Activated naive CD4-positive, alpha-beta T cell treated with anti-CD3 and anti-CD28 coated beads, Interleukin-2, amount 50 U/mL, for 72 hours (primary cell): ENCODE results near the gene TENM4. TPM values are rescaled to one million over a fixed set of nuclear protein-coding genes. Genes with fewer than 3 reads are reported as not detected.

ENCODE experiments used
- ATAC-seq, 2 donors: fragments of 150-1000 bp; cut with Tn5 transposase; 2 replicates each; pipeline ENCODE4 v1.10.0; 2021; ENCODE audit warnings: mild to moderate bottlenecking in 2 of 2, moderate library complexity in 2 of 2
- DNase-seq, 2 donors: peaks; one replicate each; pipeline ENCODE4 v3.0.0; 2021 to 2022; ENCODE audit warnings: low spot score in 2 of 2
- H3K27ac Mint-ChIP-seq, 2 donors: one replicate each; pipeline ENCODE4 v1.8.0; 2022; ENCODE audit warnings: mild to moderate bottlenecking in 2 of 2, mixed read lengths in 2 of 2
- H3K36me3 Mint-ChIP-seq, 2 donors: one replicate each; pipeline ENCODE4 v1.8.0; 2022; ENCODE audit warnings: mixed read lengths in 2 of 2
- H3K9me3 Mint-ChIP-seq, 2 donors: one replicate each; pipeline ENCODE4 v1.8.0; 2022; ENCODE audit warnings: mixed read lengths in 2 of 2
- total RNA-seq, 2 donors: library from RNA; stranded (reverse); gene quantifications; one replicate each; pipeline ENCODE4 v1.2.3, GENCODE V29; 2022

The TENM4 gene
- total RNA-seq, 2 donors from 2014 or later = not detected

DNA sequence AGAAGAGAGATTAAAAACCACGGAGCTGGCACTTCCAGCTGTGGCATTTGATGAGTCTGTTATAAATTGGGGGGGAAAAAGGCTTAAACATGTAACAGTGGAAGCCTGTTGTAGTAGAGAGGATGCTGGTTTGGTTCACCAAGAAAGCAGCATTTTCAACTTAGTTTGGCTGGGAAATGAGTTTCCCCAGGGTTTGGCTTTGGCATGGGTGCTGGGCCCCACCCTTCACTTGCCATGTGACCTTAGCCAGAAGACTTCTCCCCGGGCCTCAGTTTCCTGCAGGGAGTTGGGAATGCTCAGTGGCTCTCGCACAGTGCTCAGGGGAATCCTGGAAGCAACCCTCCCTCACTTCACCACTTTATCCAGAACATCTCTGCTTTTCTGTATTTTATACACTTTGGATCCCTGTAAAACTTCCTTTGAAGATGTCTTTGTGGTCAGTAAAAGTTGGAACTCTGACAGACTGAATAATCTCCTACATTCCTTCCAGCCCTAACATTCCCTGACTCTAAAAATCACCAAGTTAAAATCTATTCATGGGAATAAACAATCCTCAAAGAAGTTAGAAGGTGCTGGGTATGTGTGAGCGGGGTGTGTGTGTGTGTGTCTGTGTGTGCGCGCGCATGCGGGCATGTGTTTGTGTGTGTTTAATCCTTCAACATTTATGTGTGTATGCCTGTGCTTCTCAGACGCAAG lies 166.0 kb downstream of the TENM4 start:
- H3K36me3 Mint-ChIP-seq = no peaks in the 10 kb centered on the region
- no peak for ATAC-seq

DNA sequence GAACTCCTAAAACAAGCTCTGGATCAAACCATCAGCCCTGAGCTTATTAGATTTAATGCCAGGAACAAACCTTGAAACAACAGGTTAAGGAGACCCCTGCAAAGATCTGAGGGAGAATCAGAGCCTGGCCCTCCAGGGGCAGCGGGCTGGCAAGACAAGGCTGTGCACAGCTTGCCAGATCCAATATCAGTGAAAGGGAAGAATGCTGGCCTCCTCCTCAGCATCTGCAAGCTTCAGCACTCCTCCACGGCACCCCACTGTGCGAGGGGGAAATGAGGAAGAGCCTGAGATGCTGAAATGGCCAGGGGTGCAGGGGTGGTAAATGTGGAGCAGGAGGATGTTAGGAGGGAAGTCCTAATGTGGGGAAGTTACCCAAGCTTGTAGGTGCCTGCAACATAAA lies 167.0 kb downstream of the TENM4 start:
- no peaks in the 10 kb centered on the region for H3K9me3 Mint-ChIP-seq
- DNase-seq = no peak
- no peak for ATAC-seq
- H3K27ac Mint-ChIP-seq = no peak overlapping the region
- no peaks in the 10 kb centered on the region for H3K36me3 Mint-ChIP-seq

More for the DNA sequence above, 166.0 kb downstream of the TENM4 start:
- DNase-seq = no peak
- no peak overlapping the region for H3K27ac Mint-ChIP-seq
- H3K9me3 Mint-ChIP-seq = no peaks in the 10 kb centered on the region

DNA sequence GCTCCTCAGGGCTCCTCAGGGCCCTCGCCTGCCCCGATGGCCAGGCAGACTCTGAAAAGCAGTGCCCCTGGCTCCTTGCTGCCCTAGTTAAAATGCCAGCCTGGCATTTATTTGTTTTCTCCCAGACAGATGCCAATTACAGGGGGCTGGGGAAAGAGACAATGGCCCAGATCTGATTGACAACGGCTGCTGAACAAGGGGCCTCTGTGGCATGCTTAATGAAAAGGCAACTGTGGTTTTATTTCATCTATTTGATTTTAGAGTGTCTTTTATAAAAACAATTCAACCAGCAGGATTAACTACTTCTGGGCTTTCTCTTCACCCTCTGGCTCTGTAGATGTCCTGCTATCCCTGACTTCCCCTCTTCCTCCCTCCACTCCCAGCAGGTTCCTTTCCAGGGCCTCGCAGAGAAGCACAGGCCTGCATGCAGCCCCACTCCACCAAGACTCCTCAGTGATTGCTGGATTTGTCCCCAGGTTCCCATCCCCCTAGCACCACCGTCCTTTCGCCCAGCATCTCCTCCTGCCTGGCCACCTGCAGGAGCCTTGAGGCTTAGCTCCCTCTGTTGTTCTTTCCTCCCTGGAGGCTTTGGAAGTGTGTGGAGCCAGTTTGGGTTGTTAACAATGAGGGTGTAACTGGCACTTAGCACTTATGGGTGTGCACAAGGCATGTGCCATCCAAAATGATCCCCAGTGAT lies 171.1 kb downstream of the TENM4 start:
- no peak for DNase-seq
- H3K36me3 Mint-ChIP-seq = no peaks in the 10 kb centered on the region
- no peak overlapping the region for H3K27ac Mint-ChIP-seq
- H3K9me3 Mint-ChIP-seq = no peaks in the 10 kb centered on the region
- ATAC-seq = no peak

DNA sequence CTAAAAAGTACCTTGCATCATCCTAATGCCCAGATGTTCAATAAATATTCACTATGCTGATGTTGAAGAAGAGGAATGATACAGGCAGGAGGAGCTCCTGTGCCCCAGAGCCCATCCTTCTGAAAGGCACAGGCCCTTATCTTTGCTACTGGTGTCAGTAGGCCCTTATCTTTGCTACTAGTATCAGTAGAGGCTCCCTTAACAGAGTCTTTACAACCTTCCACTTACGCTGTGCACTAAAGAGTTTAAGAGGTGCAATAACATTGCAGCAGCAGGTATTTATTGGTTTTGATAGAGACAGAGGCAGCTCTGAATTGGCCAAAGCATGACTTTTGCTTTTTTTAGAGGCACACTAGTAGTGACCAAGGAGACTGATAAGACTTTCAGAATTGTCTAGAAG lies 174.4 kb downstream of the TENM4 start:
- DNase-seq = no peak
- H3K27ac Mint-ChIP-seq = no peak overlapping the region
- no peaks in the 10 kb centered on the region for H3K36me3 Mint-ChIP-seq
- H3K9me3 Mint-ChIP-seq = no peaks in the 10 kb centered on the region
- no peak for ATAC-seq

DNA sequence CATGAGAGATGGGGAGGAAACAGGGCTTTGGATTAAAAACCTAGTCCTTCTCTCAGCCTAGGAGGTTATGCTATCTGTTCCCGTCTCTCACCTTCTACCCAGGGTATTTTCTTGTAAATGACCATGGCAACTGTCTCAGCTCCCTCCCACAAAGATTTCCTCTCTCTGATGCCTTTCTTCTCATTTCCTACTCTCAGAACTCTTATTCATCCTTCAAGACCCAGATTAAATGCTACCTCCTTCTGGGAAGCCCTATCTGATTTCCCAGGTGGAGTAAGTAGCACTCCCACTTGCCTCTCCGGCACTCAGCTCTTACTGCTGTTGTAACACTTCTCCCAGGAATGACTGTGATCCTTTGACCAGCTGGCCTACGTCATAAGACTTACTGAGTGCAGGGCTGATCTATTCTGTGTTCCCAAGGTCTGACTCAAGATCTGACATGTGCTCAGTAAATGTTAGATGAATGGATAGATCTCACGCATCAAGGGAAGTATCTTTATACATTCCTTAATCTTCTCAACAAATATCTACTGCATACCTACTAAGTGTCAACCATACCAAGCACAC lies 175.0 kb downstream of the TENM4 start:
- ATAC-seq = no peak
- no peak overlapping the region for H3K27ac Mint-ChIP-seq

DNA sequence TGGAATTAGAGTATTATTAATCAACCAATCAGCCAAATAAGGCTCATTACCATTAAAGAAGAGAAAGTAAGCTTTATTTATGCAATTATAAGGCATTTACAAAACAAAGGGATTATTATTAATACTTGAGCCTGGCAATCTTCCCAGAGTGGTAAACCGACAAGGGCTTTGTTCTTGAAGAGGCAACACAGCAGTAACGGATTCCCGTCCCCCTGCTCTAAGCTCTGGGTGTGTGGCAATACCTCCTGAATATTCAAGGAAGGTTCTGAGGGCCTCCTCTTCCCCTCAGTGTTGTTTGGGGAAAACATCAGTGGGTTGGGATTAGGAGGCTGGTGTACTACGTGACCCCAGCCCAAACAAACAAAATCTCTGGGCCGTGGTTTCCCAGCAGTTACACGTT lies 176.5 kb downstream of the TENM4 start:
- Mint-ChIP-seq H3K36me3 (no peaks in the 10 kb centered on the region), H3K27ac (no peak overlapping the region), H3K9me3 (peaks cover 4 to 5% of the 10 kb centered on the region in 2 donors)
- ATAC-seq = no peak
- no peak for DNase-seq

More for the DNA sequence above, 175.0 kb downstream of the TENM4 start:
- DNase-seq = no peak
- Mint-ChIP-seq H3K9me3 (no peaks in the 10 kb centered on the region), H3K36me3 (no peaks in the 10 kb centered on the region)

DNA sequence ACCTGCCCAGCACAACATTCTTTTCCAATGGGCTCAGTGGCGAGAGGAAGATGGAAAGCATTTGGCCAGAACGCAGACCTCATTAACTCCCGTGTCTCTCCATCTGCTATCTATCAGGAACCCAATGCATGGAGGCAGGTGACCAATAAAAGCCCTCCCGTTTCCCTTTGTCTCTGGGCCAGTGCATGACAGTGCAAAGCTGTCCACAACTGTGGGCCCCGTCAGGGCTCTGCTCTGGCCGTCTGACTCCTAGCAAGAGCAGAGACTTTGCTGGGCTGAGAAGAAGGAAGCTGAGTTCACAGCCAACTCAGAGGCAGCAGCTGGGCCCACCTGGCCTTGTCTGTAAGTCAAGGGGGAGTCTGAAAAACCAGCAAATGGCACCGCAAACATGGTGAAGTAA lies 177.8 kb downstream of the TENM4 start:
- H3K9me3 Mint-ChIP-seq = peaks cover 6 to 8% of the 10 kb centered on the region in 2 donors
- no peak overlapping the region for H3K27ac Mint-ChIP-seq
- DNase-seq (no peak), ATAC-seq (no peak)
- H3K36me3 Mint-ChIP-seq = no peaks in the 10 kb centered on the region

DNA sequence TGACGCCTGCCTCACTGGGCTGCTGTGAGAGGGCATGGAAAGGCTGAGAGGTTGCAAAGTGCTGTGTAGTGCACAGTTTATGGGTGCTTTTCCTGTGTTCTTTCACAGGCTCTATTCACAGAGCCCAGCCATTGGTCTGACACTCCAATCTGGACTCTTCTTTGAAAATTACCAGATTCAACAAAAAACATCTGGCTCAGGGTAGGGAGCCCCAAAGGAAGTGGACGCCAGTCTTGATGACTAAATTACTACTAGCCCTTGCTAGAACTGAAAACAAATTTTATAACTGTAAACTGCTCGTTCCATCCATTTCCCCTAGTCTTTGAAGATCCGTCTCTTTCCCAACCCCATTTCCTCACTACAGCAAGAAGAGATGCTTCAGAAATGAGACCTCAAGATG lies 178.6 kb downstream of the TENM4 start:
- Mint-ChIP-seq H3K9me3 (peaks cover 6 to 8% of the 10 kb centered on the region in 2 donors), H3K36me3 (no peaks in the 10 kb centered on the region), H3K27ac (no peak overlapping the region)
- ATAC-seq (no peak), DNase-seq (no peak)

DNA sequence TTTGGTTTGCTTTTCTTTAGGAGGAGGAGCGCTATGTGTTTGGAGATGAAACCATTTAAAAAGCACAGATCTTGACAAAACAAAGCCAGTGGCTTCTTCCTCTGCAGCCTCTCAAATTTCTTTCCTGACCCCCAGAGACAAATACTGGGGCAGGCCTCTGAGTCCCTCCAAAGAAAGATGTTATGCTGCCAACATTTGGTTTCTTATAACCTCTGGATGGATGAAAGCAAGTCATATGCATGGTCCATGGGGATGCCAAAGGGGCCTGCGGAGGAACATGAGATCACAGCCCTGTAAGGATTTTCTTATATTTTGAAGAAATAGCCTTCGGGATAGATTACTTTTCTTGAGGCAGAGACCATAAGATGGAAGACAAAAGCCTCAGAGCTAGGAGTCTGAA lies 179.1 kb downstream of the TENM4 start:
- Mint-ChIP-seq H3K9me3 (peaks cover 6 to 8% of the 10 kb centered on the region in 2 donors), H3K27ac (no peak overlapping the region), H3K36me3 (no peaks in the 10 kb centered on the region)
- DNase-seq (no peak), ATAC-seq (no peak)

DNA sequence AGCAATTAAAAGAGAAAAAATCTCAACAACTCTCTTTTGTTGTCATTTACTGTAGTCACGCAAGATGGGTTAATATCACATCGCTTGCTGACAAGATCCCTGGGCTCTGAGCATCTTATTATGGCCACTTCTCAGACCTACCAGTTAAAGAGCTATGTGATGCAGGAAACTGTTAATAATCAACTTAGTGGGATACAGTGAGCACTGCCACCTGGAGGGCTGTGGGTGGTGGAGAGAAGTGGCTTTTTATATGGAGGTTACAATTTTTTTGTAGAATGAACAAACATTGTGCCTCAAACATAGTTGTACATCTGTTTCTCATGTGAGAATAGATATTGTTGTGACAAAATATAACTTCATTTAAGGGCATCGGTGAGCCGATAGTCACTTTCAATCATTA lies 181.0 kb downstream of the TENM4 start:
- DNase-seq = no peak
- Mint-ChIP-seq H3K9me3 (peaks cover 6 to 8% of the 10 kb centered on the region in 2 donors), H3K36me3 (no peaks in the 10 kb centered on the region), H3K27ac (no peak overlapping the region)
- no peak for ATAC-seq

DNA sequence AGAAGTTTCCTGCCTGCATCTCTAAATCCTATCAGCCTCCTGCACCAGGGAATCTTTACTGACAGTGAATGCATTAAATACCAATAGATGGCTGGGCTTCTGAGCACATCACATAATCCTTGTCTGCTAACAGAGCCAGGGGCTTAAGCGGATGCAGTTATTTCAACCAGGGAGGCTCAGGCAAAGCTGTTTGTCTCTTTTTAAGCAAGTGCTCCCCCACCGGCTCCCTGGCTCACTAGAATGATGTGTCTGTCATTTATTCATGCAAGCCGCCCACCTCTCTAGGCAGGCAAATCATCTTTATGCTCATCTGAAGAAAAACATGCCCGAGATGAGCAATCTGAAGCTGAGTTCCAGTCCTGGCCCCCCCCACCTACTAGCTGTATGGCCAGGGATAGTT lies 182.3 kb downstream of the TENM4 start:
- DNase-seq (no peak), ATAC-seq (no peak)
- no peak overlapping the region for H3K27ac Mint-ChIP-seq
- no peaks in the 10 kb centered on the region for H3K36me3 Mint-ChIP-seq
- H3K9me3 Mint-ChIP-seq = peaks cover 6 to 8% of the 10 kb centered on the region in 2 donors

DNA sequence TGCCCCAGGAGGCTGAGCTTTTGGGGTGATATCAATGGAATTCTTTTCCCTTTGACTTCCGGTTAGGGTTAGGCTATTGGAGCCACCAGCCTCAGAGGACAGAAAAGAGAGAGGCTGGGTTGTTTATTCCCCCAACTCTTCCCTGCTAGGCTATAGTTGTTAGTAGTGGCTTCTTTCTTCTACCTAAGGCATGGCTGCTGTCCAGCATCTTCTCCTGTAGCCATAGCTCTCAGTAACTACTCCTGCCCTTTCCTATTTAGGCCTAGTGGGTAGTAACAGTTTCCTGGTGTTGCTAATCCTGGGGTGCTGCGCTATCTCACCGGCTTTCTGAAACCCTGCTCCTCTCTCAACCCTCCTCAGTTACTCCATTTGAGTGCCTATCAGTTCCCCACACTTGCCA lies 184.9 kb downstream of the TENM4 start:
- no peak for DNase-seq
- H3K9me3 Mint-ChIP-seq = peaks cover 8 to 13% of the 10 kb centered on the region in 2 donors
- H3K27ac Mint-ChIP-seq = no peak overlapping the region
- no peaks in the 10 kb centered on the region for H3K36me3 Mint-ChIP-seq
- ATAC-seq = no peak

DNA sequence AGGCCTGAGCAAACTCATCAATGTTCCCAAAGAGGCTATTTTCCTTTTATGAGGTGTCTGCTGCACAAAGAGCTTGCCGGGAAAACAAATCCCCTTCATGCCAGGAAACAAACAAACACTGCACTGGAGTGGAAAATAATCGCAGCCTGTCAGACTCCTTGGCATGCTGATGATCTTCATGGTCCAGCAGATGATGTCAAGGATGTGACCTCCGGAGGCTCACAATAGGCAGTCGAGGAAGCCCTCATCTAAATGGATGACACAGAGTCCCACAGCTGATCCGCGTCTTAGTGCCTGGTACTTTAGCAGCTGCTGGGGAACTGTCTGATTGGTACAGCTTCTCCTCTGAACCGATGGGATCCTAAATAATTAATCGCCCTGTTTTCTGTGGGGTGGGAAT lies 187.6 kb downstream of the TENM4 start:
- no peaks in the 10 kb centered on the region for H3K36me3 Mint-ChIP-seq
- no peak for DNase-seq
- H3K9me3 Mint-ChIP-seq = peaks cover 0 to 7% of the 10 kb centered on the region in 2 donors
- H3K27ac Mint-ChIP-seq = no peak overlapping the region
- ATAC-seq = no peak

DNA sequence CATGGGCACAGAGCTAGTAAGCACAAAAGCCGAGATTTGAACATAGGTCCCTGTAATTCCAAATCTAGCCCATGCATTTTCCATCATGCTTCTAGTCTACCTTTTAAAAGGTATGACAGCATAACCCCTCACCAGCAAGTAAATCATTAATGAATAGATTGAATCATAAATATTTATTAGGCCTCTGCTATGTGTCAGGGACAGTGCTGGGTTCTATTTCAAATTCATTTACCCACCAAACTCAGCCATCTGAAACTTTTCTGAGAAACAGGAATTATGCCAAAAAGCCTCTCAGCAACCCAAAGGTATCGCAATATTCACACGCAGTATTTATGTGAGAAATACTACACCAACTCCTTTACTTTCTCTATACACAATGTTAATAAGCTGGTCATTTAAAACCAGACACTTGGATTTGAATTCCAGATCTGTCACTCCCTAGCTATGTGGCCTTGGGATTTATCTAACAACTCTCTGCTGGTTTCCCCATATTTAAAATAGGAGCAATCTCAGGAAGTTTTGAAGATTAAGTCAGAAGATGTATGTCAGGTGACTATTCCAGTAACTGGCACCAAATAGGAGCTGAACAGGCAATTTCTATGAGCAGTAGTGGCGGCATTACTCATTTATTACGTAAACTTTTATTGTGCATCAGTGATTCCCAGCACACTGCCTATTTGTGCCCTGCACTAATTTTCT lies 191.4 kb downstream of the TENM4 start:
- Mint-ChIP-seq H3K9me3 (peaks cover 0 to 7% of the 10 kb centered on the region in 2 donors), H3K36me3 (no peaks in the 10 kb centered on the region), H3K27ac (no peak overlapping the region)
- no peak for DNase-seq
- no peak for ATAC-seq

DNA sequence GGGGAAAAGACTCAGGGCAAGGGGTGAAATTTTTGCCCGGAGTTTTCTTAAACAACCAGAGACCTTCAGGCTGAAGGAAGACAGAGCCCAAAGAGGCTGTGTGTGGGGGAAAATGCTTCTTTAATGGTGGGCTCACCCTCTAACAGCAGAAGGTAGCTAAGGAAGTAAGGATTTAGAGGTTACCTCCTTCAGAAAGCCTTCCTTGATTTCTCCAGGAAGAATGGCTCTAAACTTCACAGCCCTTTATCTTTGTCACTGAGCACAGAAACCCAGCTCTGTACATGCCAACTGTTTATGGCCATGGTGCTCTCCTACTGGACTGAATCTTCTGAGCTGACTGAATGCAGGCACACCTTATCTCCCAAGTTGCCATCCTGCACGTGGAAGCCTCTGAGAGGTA lies 196.0 kb downstream of the TENM4 start:
- Mint-ChIP-seq H3K9me3 (no peaks in the 10 kb centered on the region), H3K36me3 (no peaks in the 10 kb centered on the region), H3K27ac (no peak overlapping the region)
- ATAC-seq (no peak), DNase-seq (no peak)

DNA sequence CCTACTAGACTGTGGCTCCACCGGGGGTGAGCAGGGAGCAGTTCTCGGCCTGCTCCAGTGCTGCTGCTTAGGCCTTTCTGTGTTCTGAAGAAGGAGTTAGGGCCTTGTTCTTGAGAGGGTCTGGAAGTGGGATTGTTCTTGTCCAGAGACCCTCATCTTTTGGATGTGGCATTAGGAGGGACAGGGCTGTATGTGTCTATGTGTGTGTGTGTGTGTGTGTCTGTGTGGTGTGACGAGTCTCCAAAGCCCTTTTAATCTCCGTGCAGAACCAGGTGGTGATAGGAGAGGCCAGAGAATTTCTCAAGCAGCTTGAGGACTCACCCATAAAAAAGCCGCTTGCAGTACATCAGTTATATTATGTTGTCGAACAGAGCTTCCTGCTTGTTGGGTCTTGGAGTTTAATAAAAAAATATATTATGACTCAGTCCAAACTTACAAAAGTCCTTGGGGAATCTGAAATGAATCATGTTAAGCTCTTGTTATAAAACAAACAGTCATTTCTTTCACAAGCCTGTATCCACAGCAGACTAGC lies 196.5 kb downstream of the TENM4 start:
- DNase-seq (no peak), ATAC-seq (no peak)
- Mint-ChIP-seq H3K36me3 (no peaks in the 10 kb centered on the region), H3K9me3 (no peaks in the 10 kb centered on the region), H3K27ac (no peak overlapping the region)
